Sciatic nerve (tissue), 2 donors: ENCODE measurements around the gene POLR1A. TPM values are rescaled to one million over a fixed set of nuclear protein-coding genes. Genes with fewer than 3 reads are reported as not detected.

Experiments
- ATAC-seq: fragments of 200-7000 bp; cut with Tn5 transposase; one replicate; pipeline ENCODE4 v1.9.1; 2020; ENCODE audit warnings: mild to moderate bottlenecking, moderate library complexity
- DNase-seq: peaks from one replicate; pipeline ENCODE4 v3.0.0-alpha.2; 2020; ENCODE audit warnings: low spot score
- intact Hi-C: fragments of 100-400 bp; cut with DNase I; formaldehyde crosslinking; loops from one replicate; pipeline ENCODE4 v1.14.2; 2022
- total RNA-seq: library from RNA; stranded (reverse); fragmentation: NEBNext Ultra II Directional; extraction: Animal tissue kit (Norgen Biotek cat#: 25700); gene quantifications from one replicate; pipeline ENCODE4 v1.2.1, GENCODE V29; 2021
- donor health status: DM: no; HTN: no; CAD: no.
- donor health status: DM: no; HTN: no; CAD: no.

POLR1A gene
- total RNA-seq, 1 donor from 2014 or later, result 24.6 TPM

- intact Hi-C loops, result no loop called here
- ATAC-seq (no peak), DNase-seq (no peak)
Measured at GRCh38 chr2:85976106-85976920, 129.4 kb downstream of the POLR1A start.

DNA sequence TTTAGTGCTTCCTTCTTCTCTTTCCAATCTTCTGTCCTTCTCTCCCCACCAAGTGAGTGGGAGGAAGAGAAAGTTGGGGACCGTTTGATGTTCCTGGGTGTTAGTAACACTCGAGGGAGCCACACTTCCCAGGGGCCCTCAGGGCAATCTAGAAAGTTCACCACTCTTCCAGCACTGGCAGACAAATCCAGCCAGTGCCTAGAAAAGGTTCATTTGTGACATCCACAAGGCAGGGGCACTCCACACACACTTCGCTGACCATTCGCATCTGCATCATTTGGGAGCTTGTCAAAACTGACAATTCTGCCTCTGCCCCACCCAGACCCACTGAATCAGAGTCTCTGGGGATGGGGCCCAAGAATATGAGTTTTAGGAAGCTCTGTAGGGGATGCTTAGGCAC lies 130.1 kb downstream of the POLR1A start:
- DNase-seq (no peak), ATAC-seq (no peak)
- intact Hi-C loops, result no loop called here

- ATAC-seq, result no peak
- intact Hi-C loops, result no loop called here
- no peak for DNase-seq
Measured at GRCh38 chr2:85974390-85974789, 131.3 kb downstream of the POLR1A start.

DNA sequence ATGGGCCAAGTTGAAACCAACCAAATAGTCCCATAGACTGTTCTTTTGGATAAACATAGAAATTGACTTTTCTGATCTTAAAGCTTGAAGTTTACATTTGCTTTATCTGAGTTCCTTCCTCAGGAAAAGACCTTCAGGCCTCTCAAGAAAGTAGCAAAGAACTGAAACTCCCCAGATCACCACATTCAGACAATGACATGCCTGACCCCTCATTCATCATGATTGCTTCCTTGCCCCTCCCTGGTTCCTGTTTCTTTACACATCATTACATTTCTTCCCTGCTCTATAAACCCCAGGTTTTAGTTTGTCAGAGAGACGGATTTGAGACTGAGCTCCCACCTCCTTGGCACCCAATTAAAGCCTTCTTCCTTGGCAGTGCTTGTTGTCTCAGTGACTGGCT lies 133.3 kb downstream of the POLR1A start:
- ATAC-seq, result no peak
- intact Hi-C loops, result no loop called here

GRCh38 chr2:85971366-85971765 lies 134.3 kb downstream of the POLR1A start:
- DNase-seq (no peak), ATAC-seq (no peak)
- intact Hi-C loops, result no loop called here

More for the DNA sequence above, 133.3 kb downstream of the POLR1A start:
- no peak for DNase-seq

Other genes starting within 250 kb of the POLR1A start
- 46.1 TPM for gene ST3GAL5, start 216.9 kb downstream of the POLR1A start, total RNA-seq
- 90.7 TPM for gene PTCD3, start 349 bp upstream of the POLR1A start, total RNA-seq
- 60.0 TPM for gene IMMT, start 89.6 kb upstream of the POLR1A start, total RNA-seq
- 21.5 TPM for gene MRPL35, start 93.6 kb upstream of the POLR1A start, total RNA-seq
- gene REEP1, start 231.7 kb upstream of the POLR1A start, total RNA-seq, result 0.98 TPM